ENCODE results near the gene PRDX6. TPM values are rescaled to one million over a fixed set of nuclear protein-coding genes. Genes with fewer than 3 reads are reported as not detected.
"Not testable (repeated sequence)": the region's sequence is repeated elsewhere in the genome, so short reads cannot be mapped to it uniquely, and the experiment has no call there.

The PRDX6 gene
- total RNA-seq, 1 experiment from 2014 or later = 451 TPM

DNA sequence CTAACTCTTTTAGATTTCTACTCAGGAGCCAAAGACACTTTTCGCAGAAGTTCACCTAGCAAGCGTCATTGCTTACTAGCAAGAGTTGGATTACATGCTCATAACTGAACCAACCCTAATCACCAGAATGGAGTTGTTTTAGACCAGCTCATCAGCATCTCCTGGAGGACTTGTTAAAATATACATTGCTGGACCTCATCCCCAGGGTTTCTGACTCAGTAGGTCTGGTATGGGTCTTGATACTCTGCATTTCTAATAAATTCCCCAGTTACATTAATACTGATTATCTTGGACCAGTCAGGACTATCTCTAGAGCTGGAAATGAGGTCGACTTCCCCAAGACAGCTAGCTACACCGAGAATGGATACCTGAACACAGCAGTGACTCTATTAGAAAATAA lies 9.7 kb upstream of the PRDX6 start:
- no peak for DNase-seq (ENCODE audit: low spot score)

DNA sequence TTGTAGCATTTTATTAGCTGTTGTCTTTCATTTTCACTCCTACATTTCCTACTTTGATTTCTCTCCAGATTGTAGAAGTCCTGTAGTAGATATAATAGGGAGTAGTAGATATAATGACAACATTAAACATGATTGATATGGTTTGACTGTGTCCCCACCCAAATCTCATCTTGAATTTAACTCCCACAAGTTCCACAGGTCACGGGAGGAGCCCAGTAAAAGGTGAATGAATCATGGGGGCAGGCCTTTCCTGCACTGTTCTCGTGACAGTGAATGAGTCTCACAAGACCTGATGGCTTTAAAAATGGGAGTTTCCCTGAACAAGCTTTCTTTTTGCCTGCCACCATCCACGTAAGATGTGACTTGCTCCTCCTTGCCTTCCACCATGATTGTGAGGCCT lies 7.5 kb upstream of the PRDX6 start:
- no peak for DNase-seq (ENCODE audit: low spot score)

GRCh38 chr1:173470608-173471007 lies 6.5 kb upstream of the PRDX6 start:
- no peak for DNase-seq (ENCODE audit: low spot score)

GRCh38 chr1:173473599-173474011 lies 3.5 kb upstream of the PRDX6 start:
- no peak for DNase-seq (ENCODE audit: low spot score)

GRCh38 chr1:173474097-173474779 lies 2.9 kb upstream of the PRDX6 start:
- DNase-seq (ENCODE audit: low spot score) = no peak

- DNase-seq (ENCODE audit: low spot score) = not testable (repeated sequence)
Measured at GRCh38 chr1:173474780-173475421, 2.2 kb upstream of the PRDX6 start.

DNA sequence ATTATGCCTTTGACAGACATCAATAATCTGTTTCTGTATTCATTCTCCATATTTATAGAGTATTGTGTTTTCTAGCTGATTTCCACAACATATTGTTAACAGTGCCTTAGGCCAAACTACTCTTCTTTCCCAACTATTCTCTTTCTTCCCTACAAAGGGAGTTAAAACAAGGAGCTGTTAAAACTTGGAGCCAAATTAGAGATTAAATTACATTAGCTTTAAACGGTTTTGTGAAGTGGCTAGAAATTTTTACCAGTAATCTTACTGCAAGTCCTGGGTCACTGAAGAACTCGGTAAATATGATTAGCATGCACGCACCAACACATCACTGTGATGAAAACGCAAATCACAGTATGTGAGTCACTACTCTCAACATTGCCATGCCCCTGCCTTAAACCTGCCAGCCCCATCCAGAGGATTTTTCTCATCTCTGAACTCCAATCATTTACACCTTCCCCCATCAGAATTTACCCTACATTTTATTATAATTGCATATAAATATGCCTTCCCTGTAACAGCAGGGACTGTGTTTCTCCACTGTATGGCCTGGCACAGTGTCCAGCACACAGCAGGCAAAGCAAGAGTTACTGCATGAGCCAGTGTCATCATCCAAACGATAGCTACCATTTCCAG lies 1.5 kb upstream of the PRDX6 start:
- DNase-seq (ENCODE audit: low spot score) = peak; percentile 14

DNA sequence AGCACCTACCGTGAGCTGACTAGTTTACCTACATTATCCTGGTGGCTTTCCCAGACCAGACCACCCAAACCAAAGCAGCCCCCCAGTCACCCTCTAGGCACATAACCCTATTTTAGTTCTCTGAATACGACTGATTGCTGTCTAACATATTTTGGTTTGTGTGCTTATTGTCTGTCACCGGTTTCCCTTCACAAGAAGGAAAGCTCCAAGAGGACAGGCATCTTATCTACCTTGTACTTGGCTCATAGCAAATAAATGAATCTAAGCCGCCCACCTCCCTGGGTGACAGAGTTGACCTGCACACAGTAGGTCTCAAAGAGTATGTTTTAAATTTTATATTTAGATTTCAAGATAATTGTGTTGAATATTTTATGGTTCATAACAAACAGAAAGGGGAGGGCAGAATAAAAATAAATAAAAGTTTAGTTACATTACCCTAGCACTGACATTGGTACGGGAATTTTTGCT lies 904 bp upstream of the PRDX6 start:
- no peak for DNase-seq (ENCODE audit: low spot score)

DNA sequence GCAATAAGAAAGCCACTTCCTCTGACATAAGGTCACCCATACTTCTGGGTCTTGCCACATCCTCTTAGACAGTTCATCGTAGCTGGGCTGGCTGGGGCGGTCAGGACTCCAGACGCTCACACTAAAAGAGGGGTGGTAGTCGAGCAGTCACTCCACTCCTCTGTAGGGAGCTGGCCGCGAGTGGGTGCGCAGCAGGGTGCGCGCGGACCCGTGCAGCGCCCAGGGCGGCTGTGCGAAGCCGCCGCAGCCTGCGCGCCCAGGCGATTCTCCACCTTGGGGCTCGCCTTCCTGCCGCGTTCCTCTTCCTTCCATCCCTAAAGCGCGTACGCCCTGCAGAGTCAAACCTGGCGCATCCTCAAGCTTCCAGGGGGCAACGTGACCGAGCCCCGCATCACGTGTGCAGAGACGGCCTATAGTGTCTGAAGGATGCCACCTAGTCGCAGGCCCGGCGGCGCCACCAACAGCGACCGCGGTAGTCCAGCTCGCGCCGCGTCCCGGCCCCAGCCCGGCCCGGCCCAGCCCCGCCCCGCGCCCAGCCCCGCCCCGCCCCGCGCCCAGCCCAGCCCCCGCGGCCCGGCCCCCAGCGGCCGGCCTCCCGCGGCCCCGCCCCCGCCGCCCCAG lies 360 bp upstream of the PRDX6 start:
- DNase-seq (ENCODE audit: low spot score) = peak; percentile 93

DNA sequence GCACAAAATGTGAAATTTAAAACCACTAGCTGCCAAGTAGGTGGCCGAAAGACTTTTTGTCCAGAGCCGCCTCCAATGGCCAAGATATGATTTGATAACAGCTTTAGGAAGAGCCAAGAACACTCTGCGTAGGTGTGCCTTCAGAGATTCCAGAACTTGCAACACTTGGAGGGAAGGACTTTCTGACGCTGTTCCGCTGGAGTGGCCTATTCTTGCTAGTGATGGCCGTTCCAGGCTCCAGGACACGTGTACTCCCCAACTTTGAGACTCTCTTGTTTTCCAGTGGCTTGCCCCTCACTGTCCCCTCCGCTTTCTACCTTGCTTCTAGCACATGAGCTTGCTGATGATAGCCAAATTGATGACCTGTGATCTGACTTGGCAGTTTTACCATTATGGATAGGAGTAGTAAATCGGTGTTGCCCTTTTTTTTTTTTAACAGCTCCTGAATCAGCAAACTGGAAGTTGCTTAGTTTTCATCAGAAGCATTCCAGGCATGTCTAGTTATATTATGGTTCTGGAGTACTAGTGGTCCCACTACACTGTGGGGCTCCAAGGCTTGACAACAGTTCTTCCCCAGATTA lies 1.0 kb downstream of the PRDX6 start:
- peak; percentile 43 for DNase-seq (ENCODE audit: low spot score)

DNA sequence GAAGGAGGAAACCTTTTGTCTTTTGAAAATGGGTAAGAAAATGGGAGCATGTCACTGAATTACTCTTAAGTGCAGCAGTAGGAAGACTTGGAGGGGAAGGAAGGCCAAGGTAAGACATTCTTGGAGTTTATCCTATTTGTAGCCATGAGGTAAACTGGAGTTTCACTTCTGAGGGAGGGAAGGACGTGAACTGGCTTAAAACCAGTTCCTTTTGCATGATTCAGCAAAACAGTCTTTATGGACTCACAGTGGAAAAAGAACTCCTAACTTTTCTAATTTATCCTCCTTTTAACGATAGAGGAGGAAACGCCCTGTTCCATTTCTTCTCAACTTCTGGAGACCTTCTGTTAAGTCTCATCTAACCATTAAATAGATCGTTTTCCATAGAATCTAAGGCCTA lies 2.5 kb downstream of the PRDX6 start:
- peak; percentile 24 for DNase-seq (ENCODE audit: low spot score)

- no peak for DNase-seq (ENCODE audit: low spot score)
Measured at GRCh38 chr1:173481195-173481772, 4.1 kb downstream of the PRDX6 start.

GRCh38 chr1:173482683-173483082 lies 5.5 kb downstream of the PRDX6 start:
- no peak for DNase-seq (ENCODE audit: low spot score)

DNA sequence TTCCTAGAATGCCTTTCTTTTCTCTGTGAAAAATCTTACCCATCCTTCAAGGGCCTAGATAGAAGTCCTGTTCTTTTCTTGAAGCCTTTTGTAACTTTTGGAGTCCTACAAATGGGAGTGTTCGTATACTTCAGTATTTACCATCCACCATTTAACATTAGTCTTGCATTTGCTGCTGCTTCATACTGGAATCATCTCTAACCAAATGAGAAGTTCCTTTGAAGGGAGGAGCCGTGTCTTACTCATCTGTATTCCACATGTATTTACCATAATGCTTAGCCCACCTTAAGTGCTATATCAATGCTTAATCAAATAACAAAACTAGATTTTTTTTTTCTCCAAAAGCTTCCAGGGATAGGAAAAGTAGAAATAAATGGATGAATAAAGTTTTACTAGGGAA lies 7.1 kb downstream of the PRDX6 start:
- no peak for DNase-seq (ENCODE audit: low spot score)

- no peak for DNase-seq (ENCODE audit: low spot score)
Measured at GRCh38 chr1:173485401-173485800, 8.3 kb downstream of the PRDX6 start.

DNA sequence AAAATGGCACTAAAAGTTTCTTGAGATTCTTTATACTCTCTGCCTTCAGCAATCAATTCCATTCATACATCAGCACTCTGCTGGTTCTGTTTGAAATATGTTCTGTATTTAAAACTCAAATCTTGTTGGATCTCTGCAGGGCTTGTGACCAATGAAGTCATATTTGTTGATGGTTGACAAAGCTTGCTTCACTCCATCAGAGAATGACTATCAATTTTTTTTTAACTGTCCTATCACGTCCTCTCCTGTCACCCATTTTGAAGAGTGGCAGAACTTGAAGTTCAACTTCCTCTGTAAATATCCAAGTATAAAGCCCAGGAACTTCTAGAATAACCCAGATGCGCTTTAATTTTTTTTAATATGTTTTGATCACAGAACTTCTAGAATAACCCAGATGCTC lies 10.9 kb downstream of the PRDX6 start:
- no peak for DNase-seq (ENCODE audit: low spot score)

- no peak for DNase-seq (ENCODE audit: low spot score)
Measured at GRCh38 chr1:173489149-173489600, 12.0 kb downstream of the PRDX6 start.

DNA sequence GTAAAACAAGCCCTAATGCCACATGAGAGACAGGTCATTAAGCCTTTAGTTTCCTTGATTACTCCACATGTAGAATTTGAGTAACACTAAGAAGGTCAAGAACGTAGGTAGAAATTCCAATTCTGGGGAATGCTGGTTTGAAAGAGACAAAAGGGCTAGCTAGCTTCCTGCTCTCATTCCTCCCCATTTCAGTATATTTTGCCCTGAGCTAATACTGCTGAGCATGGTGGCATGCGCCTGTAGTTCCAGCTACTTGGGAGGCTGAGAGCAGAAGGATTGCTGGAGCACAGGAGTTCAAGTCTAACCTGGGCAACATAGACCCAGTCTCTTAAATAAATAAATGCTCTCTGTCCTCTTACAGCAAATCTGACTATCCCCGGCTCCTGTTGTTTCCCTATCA lies 12.8 kb downstream of the PRDX6 start:
- no peak for DNase-seq (ENCODE audit: low spot score)

DNA sequence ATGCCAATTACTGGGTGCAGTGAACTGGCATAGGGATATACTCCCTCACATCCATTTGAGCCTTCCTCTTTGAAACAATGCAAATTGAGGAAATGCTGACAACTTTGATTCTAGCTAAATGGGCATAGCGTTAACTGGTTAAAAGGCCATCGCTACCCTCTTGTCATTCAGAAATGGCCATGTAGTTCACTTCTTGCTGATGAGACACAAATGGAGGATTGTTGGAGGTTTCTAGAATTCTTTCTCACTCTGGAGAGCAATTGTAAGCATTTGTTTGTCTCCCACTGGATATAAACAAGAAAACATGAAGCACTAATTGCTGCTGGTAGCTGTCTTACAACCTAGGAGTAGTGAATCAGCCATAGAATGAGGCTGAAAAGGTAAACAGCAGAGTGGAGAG lies 14.4 kb downstream of the PRDX6 start:
- no peak for DNase-seq (ENCODE audit: low spot score)

GRCh38 chr1:173493125-173493524 lies 16.0 kb downstream of the PRDX6 start:
- DNase-seq (ENCODE audit: low spot score) = not testable (repeated sequence)

GRCh38 chr1:173495609-173496267 lies 18.6 kb downstream of the PRDX6 start:
- no peak for DNase-seq (ENCODE audit: low spot score)

Measured in H4 (cell line).